Neural crest cell (in vitro differentiated cells): ENCODE results near the gene LY6G6C. TPM values are rescaled to one million over a fixed set of nuclear protein-coding genes. Genes with fewer than 3 reads are reported as not detected.

Experiments
- DNase-seq: peaks from one replicate; pipeline ENCODE4 v3.0.0; 2021; ENCODE audit warnings: low read depth, mixed read lengths, low spot score
- H3K27ac Mint-ChIP-seq: one replicate; pipeline ENCODE4 v1.8.0; 2021; ENCODE audit warnings: mild to moderate bottlenecking, mixed read lengths; ENCODE audit not compliant: unreplicated experiment
- H3K27me3 Mint-ChIP-seq: 2 replicates; pipeline ENCODE4 v1.8.0; 2021; ENCODE audit warnings: low read depth, mild to moderate bottlenecking, mixed read lengths
- H3K36me3 Mint-ChIP-seq: 2 replicates; pipeline ENCODE4 v1.8.0; 2021; ENCODE audit warnings: low read depth, mild to moderate bottlenecking, mixed read lengths
- H3K4me1 Mint-ChIP-seq: 2 replicates; pipeline ENCODE4 v1.8.0; 2021; ENCODE audit warnings: mixed read lengths
- H3K4me3 Mint-ChIP-seq: one replicate; pipeline ENCODE4 v1.8.0; 2021; ENCODE audit warnings: mild to moderate bottlenecking, mixed read lengths
- H3K9me3 Mint-ChIP-seq: 2 replicates; pipeline ENCODE4 v1.8.0; 2021; ENCODE audit warnings: mixed read lengths
- CTCF ChIP-seq: fragments of 200-600 bp; sonication (generic); conservative IDR thresholded peaks from 2 replicates; pipeline ENCODE4 v1.5.0; 2021; ENCODE audit warnings: antibody characterized with exemption, mild to moderate bottlenecking
- total RNA-seq: library from RNA; stranded (reverse); gene quantifications from 2 replicates; pipeline ENCODE4 v1.2.1, GENCODE V29; 2021

The LY6G6C gene
- total RNA-seq, 1 donor from 2014 or later: 1.2 TPM

DNA sequence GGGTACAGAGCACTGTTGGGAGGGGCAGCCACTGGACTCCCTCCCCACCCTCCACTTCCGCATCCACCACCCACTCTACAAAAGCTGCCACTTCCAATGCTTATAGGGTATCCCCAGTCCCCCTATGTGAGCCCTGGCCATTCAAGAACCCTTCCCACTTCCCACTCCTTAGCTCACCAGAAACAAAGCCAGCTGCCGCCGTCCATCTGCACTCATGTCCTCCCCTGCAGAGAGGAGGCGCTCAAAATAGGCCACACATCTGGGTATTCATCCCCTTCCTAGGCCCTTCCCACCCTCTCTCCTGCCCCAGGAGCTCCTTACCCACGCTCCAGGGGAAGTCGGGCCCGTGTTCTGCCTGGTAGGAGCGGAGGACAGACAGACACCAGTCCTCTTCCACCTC lies 34.2 kb downstream of the LY6G6C start:
- no peak overlapping the region for H3K27ac Mint-ChIP-seq
- no peaks in the 10 kb centered on the region for H3K27me3 Mint-ChIP-seq
- DNase-seq: no peak
- no peak for TF ChIP-seq CTCF
- peaks cover 6% of the 10 kb centered on the region for H3K36me3 Mint-ChIP-seq
- no peaks in the 10 kb centered on the region for H3K9me3 Mint-ChIP-seq
- H3K4me3 Mint-ChIP-seq: no peak overlapping the region
- peaks cover 12% of the 10 kb centered on the region for H3K4me1 Mint-ChIP-seq

- Mint-ChIP-seq H3K27me3 (peaks cover 6% of the 10 kb centered on the region), H3K36me3 (peaks cover 6% of the 10 kb centered on the region), H3K9me3 (no peaks in the 10 kb centered on the region), H3K27ac (no peak overlapping the region), H3K4me3 (no peak overlapping the region), H3K4me1 (peaks cover 17% of the 10 kb centered on the region)
- no peak for TF ChIP-seq CTCF
- DNase-seq: no peak
Observed at GRCh38 chr6:31686483-31686882, 35.1 kb downstream of the LY6G6C start.

GRCh38 chr6:31683591-31683990 lies 38.0 kb downstream of the LY6G6C start:
- no peaks in the 10 kb centered on the region for H3K9me3 Mint-ChIP-seq
- no peak for DNase-seq
- H3K36me3 Mint-ChIP-seq: peaks cover 6% of the 10 kb centered on the region
- peaks cover 14% of the 10 kb centered on the region for H3K27me3 Mint-ChIP-seq
- H3K4me1 Mint-ChIP-seq: peaks cover 28% of the 10 kb centered on the region
- H3K4me3 Mint-ChIP-seq: peak overlapping the region; percentile 76
- no peak overlapping the region for H3K27ac Mint-ChIP-seq
- no peak for TF ChIP-seq CTCF

- Mint-ChIP-seq H3K27me3 (peaks cover 14% of the 10 kb centered on the region), H3K36me3 (peaks cover under 1% of the 10 kb centered on the region), H3K4me1 (peaks cover 28% of the 10 kb centered on the region), H3K27ac (no peak overlapping the region), H3K4me3 (peak overlapping the region; percentile 82), H3K9me3 (no peaks in the 10 kb centered on the region)
- TF ChIP-seq CTCF: no peak
- no peak for DNase-seq
Observed at GRCh38 chr6:31681135-31681671, 40.3 kb downstream of the LY6G6C start.

DNA sequence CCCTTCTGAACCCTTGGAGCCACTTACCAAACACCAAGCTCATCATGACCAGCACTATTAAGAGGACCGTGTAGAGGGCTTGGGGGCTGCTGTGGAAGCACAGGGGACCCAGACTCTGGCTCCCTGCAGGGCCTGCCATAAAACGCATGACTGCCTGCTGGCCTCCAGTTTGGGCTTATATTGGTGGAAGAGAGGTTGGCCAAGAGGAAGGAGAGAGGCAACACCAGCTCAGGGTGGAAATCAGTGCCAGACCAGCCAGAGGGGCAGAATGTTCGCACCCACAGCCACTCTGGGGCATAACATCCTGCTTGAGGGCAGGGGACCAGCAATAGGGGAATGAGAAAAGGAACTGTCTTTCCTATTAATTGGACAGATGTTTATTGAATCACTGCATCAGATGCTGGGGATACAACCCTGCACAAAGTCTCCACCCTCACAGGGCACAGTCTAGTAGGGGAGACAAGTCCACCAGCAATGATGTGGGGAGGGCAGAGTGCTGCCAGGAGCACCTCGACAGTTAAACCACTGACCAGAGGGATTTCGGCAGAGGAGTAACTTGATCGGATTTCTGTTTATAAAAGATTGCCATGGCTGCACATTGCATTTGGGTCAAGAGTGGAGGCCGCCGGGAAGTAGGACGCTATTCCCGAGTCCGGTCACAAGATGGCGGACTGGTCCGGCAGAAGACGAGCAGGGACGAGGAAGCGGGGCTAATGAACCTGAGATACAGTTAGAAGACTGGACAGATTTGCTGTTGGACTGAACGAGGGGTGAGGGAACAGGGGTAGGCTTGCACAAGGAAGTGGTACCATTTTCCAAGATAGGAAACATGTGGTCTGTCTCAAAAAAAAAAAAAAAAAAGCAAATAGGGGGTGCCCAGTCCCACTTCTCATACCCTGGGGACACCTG lies 41.1 kb downstream of the LY6G6C start, which contains the start of gene LY6G5C:
Gene LY6G5C, minus strand, starts transcription at position 842 of the 909 bp plus-strand sequence. Its CDS starts 694 bp downstream, at position 148.
- Mint-ChIP-seq H3K4me1 (peaks cover 28% of the 10 kb centered on the region), H3K9me3 (no peaks in the 10 kb centered on the region), H3K4me3 (peak within 1 kb of the TSS; percentile 82), H3K27ac (peak within 1 kb of the TSS; percentile 84), H3K27me3 (peaks cover 14% of the 10 kb centered on the region), H3K36me3 (no peaks in the 10 kb centered on the region)
- peak; percentile 81 for TF ChIP-seq CTCF
- DNase-seq: peak; percentile 73
